ENCODE results near the gene CCDC69. TPM values are rescaled to one million over a fixed set of nuclear protein-coding genes. Genes with fewer than 3 reads are reported as not detected.
"Not testable (repeated sequence)": the region's sequence is repeated elsewhere in the genome, so short reads cannot be mapped to it uniquely, and the experiment has no call there.

CCDC69 gene
- total RNA-seq, 2 experiments from 2014 or later = 108 to 110 TPM

DNA sequence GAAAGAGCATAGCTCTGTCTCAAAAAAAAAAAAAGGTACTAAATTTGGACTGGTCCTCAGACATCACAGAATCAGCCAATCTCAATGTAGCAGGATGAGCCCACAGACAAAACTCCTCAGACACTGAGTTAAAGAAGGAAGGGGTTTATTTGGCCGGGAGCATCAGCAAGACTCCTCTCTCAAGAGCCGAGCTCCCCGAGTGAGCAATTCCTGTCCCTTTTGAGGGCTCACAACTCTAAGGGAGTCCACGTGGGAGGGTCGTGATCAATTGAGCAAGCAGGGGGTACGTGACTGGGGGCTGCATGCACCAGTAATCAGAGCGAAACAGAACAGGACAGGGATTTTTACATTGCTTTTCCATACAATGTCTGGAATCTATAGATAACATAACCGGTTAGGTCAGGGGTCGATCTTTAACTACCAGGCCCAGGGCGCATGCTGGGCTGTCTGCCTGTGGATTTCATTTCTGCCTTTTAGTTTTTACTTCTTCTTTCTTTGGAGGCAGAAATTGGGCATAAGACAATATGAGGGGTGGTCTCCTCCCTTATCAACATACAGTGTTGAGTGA is 16.5 kb upstream of the CCDC69 start:
- not testable (repeated sequence) for H3K27me3 Mint-ChIP-seq; ATAC-seq (ENCODE audit: low read depth)

DNA sequence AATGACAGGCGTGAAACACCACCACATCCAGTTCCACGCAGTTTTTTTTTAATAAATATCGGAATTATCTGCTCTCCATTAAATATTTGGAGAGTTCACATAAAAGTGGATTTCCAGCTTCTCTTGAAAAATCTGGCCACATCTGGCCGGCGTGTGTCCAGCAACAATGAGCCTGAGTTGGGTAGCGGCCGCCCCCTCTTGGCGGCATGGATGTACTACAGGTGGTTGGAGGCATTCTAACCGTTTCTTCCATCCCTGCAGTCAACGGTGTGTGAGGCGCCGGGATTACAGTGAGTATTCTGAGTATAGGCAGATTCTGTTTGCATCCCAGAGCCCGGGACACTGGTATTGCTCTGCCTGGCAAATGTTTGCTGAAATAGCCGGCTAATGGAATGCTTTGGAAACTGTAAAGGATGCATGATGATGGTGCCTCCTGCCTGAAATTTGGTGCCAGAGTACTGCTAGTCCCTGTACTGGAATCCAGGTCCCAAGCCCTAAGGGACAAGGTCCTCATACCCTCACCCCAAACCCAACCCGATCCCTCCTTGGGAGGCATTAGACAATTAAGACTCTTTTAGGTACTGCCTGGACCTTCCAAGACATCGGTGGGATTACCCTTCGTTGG is 15.5 kb upstream of the CCDC69 start:
- DNase-seq (peak; percentile 75), ATAC-seq (ENCODE audit: low read depth) (peak; percentile 66)
- Mint-ChIP-seq H3K27me3 (no peaks in the 10 kb centered on the region), H3K36me3 (peaks cover 2% of the 10 kb centered on the region), H3K4me3 (peak overlapping the region; percentile 68), H3K9me3 (no peaks in the 10 kb centered on the region), H3K4me1 (peaks cover 32% of the 10 kb centered on the region), H3K27ac (peak overlapping the region; percentile 76)
- POLR2A ChIA-PET = interaction anchor here (0.6 to 5.9 kb wide), 3 partner anchors 16 to 114 kb away, joined by 3 to 36 read pairs (median 16); partner anchors contain the start of gene CCDC69

More for the DNA sequence above, 16.5 kb upstream of the CCDC69 start:
- not testable (repeated sequence) for DNase-seq, H3K9me3 Mint-ChIP-seq, H3K36me3 Mint-ChIP-seq, H3K4me3 Mint-ChIP-seq, H3K27ac Mint-ChIP-seq
- peaks cover 30% of the 10 kb centered on the region for H3K4me1 Mint-ChIP-seq
- POLR2A ChIA-PET = interaction anchor here (1.2 kb wide), 1 partner anchor 26 kb away, joined by 4 read pairs; no protein-coding TSS in a partner anchor

DNA sequence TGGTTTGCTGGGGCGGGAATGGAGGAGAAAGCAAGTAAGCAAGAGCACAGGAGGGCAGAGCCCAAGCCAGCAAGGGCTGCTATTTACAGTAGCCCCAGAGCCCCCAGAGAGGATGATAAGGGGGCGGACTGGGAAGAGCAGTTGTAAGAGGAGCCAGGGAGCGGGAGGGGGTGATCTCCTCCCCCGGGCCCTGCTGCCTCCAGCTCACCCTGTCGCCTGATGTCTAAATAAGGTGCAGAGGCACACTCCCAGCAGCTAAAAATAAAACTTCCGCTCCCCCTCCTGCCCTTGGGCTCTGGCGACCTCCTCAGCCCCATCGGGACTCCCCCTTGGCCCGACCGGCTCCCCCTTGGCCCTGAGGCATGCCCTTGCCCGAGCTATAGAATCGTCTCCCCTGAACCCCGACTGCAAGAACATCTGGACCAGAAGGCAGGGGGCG is 14.4 kb upstream of the CCDC69 start:
- DNase-seq (no peak), ATAC-seq (ENCODE audit: low read depth) (peak; percentile 61)
- H3K4me3 Mint-ChIP-seq = peak overlapping the region; percentile 68
- no peaks in the 10 kb centered on the region for H3K9me3 Mint-ChIP-seq
- peaks cover 30% of the 10 kb centered on the region for H3K4me1 Mint-ChIP-seq
- POLR2A ChIA-PET = interaction anchor here (2.1 to 5.9 kb wide), 2 partner anchors 15 to 25 kb away, joined by 16 to 36 read pairs; partner anchors contain the start of gene CCDC69
- H3K27ac Mint-ChIP-seq = peak overlapping the region; percentile 76
- no peaks in the 10 kb centered on the region for H3K27me3 Mint-ChIP-seq
- H3K36me3 Mint-ChIP-seq = peaks cover 2% of the 10 kb centered on the region

DNA sequence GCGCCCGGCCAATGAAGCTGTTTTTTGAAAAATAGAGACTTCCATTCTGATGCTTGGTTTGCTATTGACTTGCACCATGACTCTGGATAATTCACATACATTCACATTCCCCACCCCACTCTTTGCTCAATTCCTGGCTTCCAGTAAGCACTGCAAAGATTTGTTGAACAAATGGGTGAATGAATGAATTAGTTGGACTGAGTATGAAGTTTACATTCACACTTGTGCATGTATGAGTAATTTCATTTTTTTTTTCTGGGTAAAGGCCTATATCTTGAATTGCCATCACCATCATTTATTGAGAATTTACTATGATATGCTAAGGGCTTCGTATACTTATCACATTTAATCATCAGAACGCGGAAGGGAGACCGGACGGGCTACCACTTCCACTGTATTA is 13.8 kb upstream of the CCDC69 start:
- H3K4me3 Mint-ChIP-seq = no peak overlapping the region
- no peaks in the 10 kb centered on the region for H3K9me3 Mint-ChIP-seq
- H3K4me1 Mint-ChIP-seq = peaks cover 36% of the 10 kb centered on the region
- POLR2A ChIA-PET = interaction anchor here (1.0 to 5.9 kb wide), 3 partner anchors 14 to 96 kb away, joined by 3 to 36 read pairs (median 16); partner anchors contain the start of gene CCDC69
- no peak for DNase-seq
- H3K27ac Mint-ChIP-seq = no peak overlapping the region
- no peaks in the 10 kb centered on the region for H3K27me3 Mint-ChIP-seq
- ATAC-seq (ENCODE audit: low read depth) = no peak
- H3K36me3 Mint-ChIP-seq = peaks cover 2% of the 10 kb centered on the region

DNA sequence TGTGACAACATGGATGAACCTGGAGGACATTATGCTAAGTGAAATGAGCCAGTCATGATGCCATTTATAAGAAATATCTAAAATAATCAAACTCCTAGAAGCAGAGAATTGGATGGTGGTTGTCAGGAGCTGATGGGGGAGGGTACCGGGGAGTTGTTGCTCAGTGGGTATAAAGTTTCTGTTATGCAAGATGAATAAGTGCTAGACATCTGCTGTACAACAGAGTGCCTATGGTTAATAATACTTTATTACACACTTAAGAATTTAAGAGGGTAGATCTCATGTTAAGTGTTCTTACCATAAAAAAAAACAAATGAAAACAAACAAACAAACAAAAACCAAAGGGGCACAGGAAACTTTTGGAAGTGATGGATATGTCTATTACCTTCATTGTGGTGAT is 13.0 kb upstream of the CCDC69 start:
- H3K27ac Mint-ChIP-seq = no peak overlapping the region
- H3K4me3 Mint-ChIP-seq = no peak overlapping the region
- no peaks in the 10 kb centered on the region for H3K9me3 Mint-ChIP-seq
- POLR2A ChIA-PET = interaction anchor here (1.0 to 5.9 kb wide), 4 partner anchors 13 to 95 kb away, joined by 3 to 46 read pairs (median 26); partner anchors contain the start of gene CCDC69
- H3K36me3 Mint-ChIP-seq = peaks cover 2% of the 10 kb centered on the region
- no peak for DNase-seq
- peaks cover 36% of the 10 kb centered on the region for H3K4me1 Mint-ChIP-seq
- no peaks in the 10 kb centered on the region for H3K27me3 Mint-ChIP-seq
- ATAC-seq (ENCODE audit: low read depth) = no peak

DNA sequence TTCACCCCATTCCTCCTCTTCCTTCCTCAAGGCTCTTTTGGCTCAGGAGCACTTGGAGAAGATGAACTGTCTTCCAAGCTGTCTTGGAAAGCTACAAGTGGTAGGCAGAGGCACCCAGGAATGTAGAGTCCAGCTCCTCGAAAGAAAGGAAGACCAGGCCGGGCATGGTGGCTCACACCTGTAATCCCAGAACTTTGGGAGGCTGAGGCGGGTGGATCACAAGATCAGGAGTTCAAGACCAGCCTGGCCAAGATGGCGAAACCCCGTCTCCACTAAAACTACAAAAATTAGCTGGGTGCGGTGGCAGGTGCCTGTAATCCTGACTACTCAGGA is 11.3 kb upstream of the CCDC69 start:
- Mint-ChIP-seq H3K27ac (peak overlapping the region; percentile 37), H3K4me1 (peaks cover 36% of the 10 kb centered on the region)
- POLR2A ChIA-PET = interaction anchor here (0.6 to 5.9 kb wide), 4 partner anchors 11 to 452 kb away, joined by 3 to 46 read pairs (median 20); partner anchors contain the start of genes CCDC69 and GM2A
- not testable (repeated sequence) for H3K36me3 Mint-ChIP-seq; ATAC-seq (ENCODE audit: low read depth); H3K27me3 Mint-ChIP-seq; H3K9me3 Mint-ChIP-seq; H3K4me3 Mint-ChIP-seq; DNase-seq

DNA sequence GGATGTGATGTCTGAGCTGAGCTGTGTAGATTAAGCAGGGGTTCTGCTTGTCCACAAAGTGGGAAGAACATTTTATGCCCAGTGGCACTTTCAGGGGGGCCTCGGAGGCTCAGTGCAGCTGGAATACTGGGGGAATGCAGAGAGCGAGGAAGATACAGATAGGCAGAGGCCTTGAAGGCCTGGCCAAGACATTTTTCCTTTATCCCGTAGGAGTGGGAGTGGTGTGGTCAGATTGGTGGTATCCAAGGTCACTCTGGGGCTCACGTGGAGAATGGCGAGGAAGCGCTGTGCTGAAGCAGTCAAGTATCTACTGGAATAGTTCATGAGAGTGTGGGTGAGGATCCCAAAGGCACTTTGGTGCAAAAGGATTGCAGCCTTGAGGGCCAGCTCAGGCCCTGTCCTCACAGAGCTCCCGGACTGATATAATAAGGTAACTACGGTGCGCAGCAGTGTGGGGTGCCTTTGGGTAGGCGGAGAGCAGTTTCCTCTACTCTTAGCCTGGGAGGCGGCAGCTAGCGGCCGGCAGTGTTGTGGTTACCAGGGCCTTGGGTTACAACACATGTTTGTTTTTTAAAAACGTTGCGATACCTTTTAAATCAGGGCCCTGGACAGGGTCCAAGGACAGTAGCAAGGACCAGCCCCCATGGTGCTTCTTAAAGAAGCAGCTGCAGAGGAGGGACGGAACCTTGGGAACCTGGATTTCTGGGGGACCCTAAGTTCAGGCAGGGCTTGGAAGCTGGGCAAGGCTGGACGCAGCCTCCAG is 10.8 kb upstream of the CCDC69 start:
- ATAC-seq (ENCODE audit: low read depth) (peak; percentile 75), DNase-seq (no peak)
- peak overlapping the region; percentile 37 for H3K27ac Mint-ChIP-seq
- H3K4me1 Mint-ChIP-seq = peaks cover 35% of the 10 kb centered on the region
- H3K4me3 Mint-ChIP-seq = peak overlapping the region; percentile 46
- no peaks in the 10 kb centered on the region for H3K27me3 Mint-ChIP-seq
- POLR2A ChIA-PET = interaction anchor here (0.6 to 5.9 kb wide), 5 partner anchors 10 to 451 kb away, joined by 3 to 46 read pairs (median 4); partner anchors contain the start of genes CCDC69 and GM2A
- H3K36me3 Mint-ChIP-seq = peaks cover 2% of the 10 kb centered on the region
- no peaks in the 10 kb centered on the region for H3K9me3 Mint-ChIP-seq

DNA sequence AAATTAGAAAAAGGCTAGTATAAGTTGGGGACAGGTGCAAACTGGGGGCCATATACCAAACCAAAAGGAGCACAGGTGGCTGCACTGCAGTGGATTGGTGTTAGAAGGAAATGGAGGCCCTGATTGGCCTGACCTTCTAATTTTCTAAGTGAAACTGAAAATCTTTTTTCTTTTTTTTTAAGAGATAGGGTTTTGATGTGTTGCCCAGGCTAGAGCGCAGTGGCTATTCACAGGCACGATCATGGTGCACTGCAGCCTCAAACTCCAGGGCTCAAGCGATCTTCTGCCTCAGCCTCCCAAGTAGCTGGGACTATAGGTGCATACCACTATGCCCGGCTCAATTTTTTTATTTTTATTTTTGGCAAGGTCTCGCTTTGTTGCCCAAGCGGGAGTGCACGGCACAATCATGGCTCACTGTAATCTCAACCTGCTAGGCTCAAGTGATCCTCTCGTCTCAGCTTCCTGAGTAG is 9.8 kb upstream of the CCDC69 start:
- Mint-ChIP-seq H3K27ac (no peak overlapping the region), H3K4me3 (no peak overlapping the region), H3K9me3 (no peaks in the 10 kb centered on the region), H3K27me3 (no peaks in the 10 kb centered on the region), H3K36me3 (peaks cover 2% of the 10 kb centered on the region), H3K4me1 (peaks cover 28% of the 10 kb centered on the region)
- DNase-seq = no peak
- POLR2A ChIA-PET = interaction anchor here (0.6 to 5.9 kb wide), 4 partner anchors 9 to 450 kb away, joined by 3 to 46 read pairs (median 20); partner anchors contain the start of gene CCDC69
- no peak for ATAC-seq (ENCODE audit: low read depth)

DNA sequence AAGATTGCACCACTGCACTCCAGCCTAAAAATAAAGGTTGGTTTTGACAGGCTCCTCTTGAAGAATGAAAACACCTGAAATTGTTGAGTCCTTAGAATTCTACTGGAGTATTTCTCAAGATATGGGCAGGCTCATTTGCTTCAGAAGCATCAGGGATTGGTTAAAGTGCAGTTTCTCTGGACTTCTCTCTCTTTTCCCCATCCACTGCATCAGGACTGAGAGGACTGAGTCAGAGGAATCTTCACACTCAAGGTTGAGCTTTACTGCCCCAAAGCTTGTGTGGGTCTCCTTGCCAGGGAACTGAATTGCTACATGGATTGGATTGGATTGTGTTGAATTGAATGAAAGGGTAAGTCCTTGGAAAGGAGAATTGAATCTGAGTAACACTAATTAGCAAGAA is 7.5 kb upstream of the CCDC69 start:
- Mint-ChIP-seq H3K4me3 (no peak overlapping the region), H3K4me1 (peaks cover 22% of the 10 kb centered on the region), H3K36me3 (peaks cover 4% of the 10 kb centered on the region), H3K27ac (no peak overlapping the region), H3K27me3 (no peaks in the 10 kb centered on the region), H3K9me3 (no peaks in the 10 kb centered on the region)
- DNase-seq (no peak), ATAC-seq (ENCODE audit: low read depth) (no peak)
- POLR2A ChIA-PET = interaction anchor here (0.6 to 1.7 kb wide), 2 partner anchors 8 to 38 kb away, joined by 3 to 4 read pairs; no protein-coding TSS in a partner anchor

DNA sequence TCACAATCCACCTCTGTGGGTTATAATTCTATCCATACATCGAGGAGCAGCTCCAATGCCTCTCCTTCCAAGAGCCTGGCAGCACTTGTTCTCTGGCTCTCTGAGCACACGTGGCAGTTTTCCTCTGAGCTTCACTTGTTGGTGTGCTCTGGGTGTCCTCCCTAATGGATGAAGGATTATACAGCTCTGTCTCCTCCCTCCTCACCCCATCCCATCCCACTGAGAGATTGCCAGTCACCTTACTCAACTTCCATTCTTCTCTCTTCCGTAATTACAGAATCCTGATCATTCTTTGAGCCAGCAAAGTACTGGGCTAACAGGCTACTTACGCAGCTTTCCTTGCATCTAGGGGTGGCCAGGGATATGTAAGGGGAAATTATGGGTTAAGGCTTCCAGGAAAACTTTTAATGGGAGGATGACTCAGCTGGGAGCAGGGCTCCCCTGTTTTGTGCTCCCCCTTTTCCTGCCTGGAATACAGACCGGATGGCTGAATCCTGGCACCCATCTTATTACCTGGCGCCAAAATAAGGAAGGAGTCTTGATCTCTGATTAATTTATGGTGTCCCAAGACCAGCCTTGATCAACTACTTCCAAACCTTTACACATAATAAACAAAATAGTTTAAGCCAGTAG is 6.3 kb upstream of the CCDC69 start:
- DNase-seq (no peak), ATAC-seq (ENCODE audit: low read depth) (no peak)
- H3K27ac Mint-ChIP-seq = no peak overlapping the region
- H3K4me3 Mint-ChIP-seq = no peak overlapping the region
- H3K27me3 Mint-ChIP-seq = no peaks in the 10 kb centered on the region
- H3K4me1 Mint-ChIP-seq = peaks cover 20% of the 10 kb centered on the region
- no peaks in the 10 kb centered on the region for H3K9me3 Mint-ChIP-seq
- POLR2A ChIA-PET = interaction anchor here (1.9 kb wide), 1 partner anchor 16 kb away, joined by 10 read pairs; no protein-coding TSS in a partner anchor
- peaks cover 1% of the 10 kb centered on the region for H3K36me3 Mint-ChIP-seq

DNA sequence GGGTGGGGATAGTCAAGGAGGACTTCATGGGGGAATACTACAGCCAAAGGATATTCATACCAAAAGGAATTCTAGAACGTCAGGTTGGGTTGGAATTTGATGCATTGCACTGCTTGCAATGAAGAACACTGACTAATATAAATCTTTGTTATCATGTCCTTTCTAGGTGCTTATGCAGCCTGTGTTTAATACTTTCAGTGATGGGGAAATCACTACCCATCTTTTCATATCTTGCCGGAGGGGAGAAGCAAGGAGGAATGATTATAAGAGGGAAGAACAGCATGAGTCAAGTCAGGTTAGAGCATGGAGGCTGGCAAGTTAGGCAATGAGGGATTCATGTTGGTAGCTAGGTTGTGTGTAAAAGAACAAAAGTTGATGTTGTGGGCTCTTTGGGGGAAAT is 5.1 kb upstream of the CCDC69 start:
- H3K27ac Mint-ChIP-seq = no peak overlapping the region

DNA sequence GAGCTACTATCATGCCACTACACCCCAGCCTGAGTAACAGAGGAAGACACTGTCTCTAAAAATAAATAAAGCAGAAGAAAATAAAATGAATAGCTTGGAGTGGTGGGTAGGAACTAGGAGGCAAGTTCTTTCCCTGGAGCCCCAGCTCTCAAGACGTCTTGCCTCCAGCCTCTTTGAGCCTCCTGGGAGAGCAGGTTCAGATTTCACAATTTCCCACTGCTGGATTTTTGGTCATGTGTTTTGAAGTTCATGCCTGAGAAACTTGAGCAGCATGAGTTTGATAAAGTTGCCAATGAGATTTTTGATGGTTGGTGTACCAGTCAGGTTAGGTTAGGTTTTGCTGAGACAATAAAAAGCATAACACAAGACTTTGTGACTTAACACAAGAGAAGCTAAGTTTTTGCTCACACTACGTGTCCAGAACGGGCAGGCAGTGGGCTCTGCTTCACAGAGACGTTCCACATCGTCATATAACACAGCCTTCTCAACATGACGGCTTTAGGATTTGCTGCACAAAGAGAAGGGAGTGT is 4.1 kb upstream of the CCDC69 start:
- Mint-ChIP-seq H3K27ac (no peak overlapping the region), H3K9me3 (no peaks in the 10 kb centered on the region), H3K27me3 (no peaks in the 10 kb centered on the region), H3K4me1 (peaks cover 10% of the 10 kb centered on the region), H3K36me3 (peaks cover 1% of the 10 kb centered on the region), H3K4me3 (no peak overlapping the region)
- POLR2A ChIA-PET = no interaction called here
- ATAC-seq (ENCODE audit: low read depth) (no peak), DNase-seq (no peak)

More for the DNA sequence above, 5.1 kb upstream of the CCDC69 start:
- DNase-seq (no peak), ATAC-seq (ENCODE audit: low read depth) (no peak)
- Mint-ChIP-seq H3K9me3 (no peaks in the 10 kb centered on the region), H3K36me3 (peaks cover 1% of the 10 kb centered on the region), H3K4me3 (no peak overlapping the region), H3K27me3 (no peaks in the 10 kb centered on the region), H3K4me1 (peaks cover 17% of the 10 kb centered on the region)
- POLR2A ChIA-PET = interaction anchor here (1.9 kb wide), 1 partner anchor 15 kb away, joined by 10 read pairs; no protein-coding TSS in a partner anchor

Data from activated naive CD8-positive, alpha-beta T cell treated with anti-CD3 and anti-CD28 coated beads, Interleukin-2, amount 10 ng/mL, durations not matched to agents 7 days and 5 days (primary cell).